Measurements from ENCODE around the gene MGMT. TPM values are rescaled to one million over a fixed set of nuclear protein-coding genes. Genes with fewer than 3 reads are reported as not detected.

MGMT gene
- polyA plus RNA-seq, 1 donor from 2014 or later: 0.94 TPM

DNA sequence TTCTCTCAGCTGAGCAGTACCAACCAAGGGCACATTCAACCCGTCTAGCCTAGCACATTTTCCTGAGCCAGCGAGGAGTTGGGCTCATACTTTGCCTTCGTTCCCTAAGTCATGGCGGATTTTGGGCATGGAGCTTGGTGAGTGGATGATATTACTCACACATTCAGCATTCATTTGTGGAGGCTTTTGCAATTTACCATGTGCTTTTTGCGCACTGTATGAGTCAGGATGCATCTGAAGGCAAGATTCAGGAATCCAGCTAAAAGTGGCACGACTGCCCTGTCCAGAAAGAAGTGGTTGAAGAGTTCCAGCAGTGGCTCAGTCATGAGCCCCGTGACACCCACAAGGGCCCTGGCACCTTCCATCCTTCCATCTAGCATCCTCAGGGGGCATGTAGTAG is 24.2 kb upstream of the MGMT start:
- no peaks in the 10 kb centered on the region for H3F3A ChIP-seq (ENCODE audit: insufficient read depth, low read length, poor library complexity, severe bottlenecking)
- H3K9ac ChIP-seq (ENCODE audit: low read length): no peak overlapping the region
- no peaks in the 10 kb centered on the region for H3K36me3 ChIP-seq (ENCODE audit: insufficient read depth, low read length)
- no peak overlapping the region for H3K27ac ChIP-seq (ENCODE audit: low read length)
- no peak overlapping the region for H2AFZ ChIP-seq (ENCODE audit: low read depth, low read length)
- H3K9me3 ChIP-seq (ENCODE audit: low read length): no peaks in the 10 kb centered on the region
- no peaks in the 10 kb centered on the region for H4K20me1 ChIP-seq (ENCODE audit: insufficient read depth)
- H3K9me2 ChIP-seq (ENCODE audit: insufficient read depth, low read length): no peaks in the 10 kb centered on the region
- no peaks in the 10 kb centered on the region for H3K27me3 ChIP-seq (ENCODE audit: insufficient read depth, low read depth, low read length)
- TF ChIP-seq MXI1 (conservative IDR thresholded peaks at IDR 0.05; ENCODE audit: poor library complexity, severe bottlenecking) (no peak), EP300 (conservative IDR thresholded peaks at IDR 0.05; ENCODE audit: poor library complexity, severe bottlenecking) (no peak), RAD21 (conservative IDR thresholded peaks at IDR 0.05) (no peak)
- no peak overlapping the region for H3K4me3 ChIP-seq (ENCODE audit: low read length)
- H3K4me2 ChIP-seq (ENCODE audit: low read length): no peak overlapping the region
- no peaks in the 10 kb centered on the region for H3K79me2 ChIP-seq (replicated peaks; ENCODE audit: insufficient read depth, low read length)

GRCh38 chr10:129444359-129444758 is 22.7 kb upstream of the MGMT start:
- no peaks in the 10 kb centered on the region for H3K79me2 ChIP-seq (replicated peaks; ENCODE audit: insufficient read depth, low read length)
- H4K20me1 ChIP-seq (ENCODE audit: insufficient read depth): no peaks in the 10 kb centered on the region
- no peaks in the 10 kb centered on the region for H3K9me2 ChIP-seq (ENCODE audit: insufficient read depth, low read length)
- no peak overlapping the region for H3K9ac ChIP-seq (ENCODE audit: low read length)
- no peak overlapping the region for H2AFZ ChIP-seq (ENCODE audit: low read depth, low read length)
- H3K4me3 ChIP-seq (ENCODE audit: low read length): no peak overlapping the region
- H3K4me2 ChIP-seq (ENCODE audit: low read length): no peak overlapping the region
- H3F3A ChIP-seq (ENCODE audit: insufficient read depth, low read length, poor library complexity, severe bottlenecking): no peaks in the 10 kb centered on the region
- H3K9me3 ChIP-seq (ENCODE audit: low read length): no peaks in the 10 kb centered on the region
- no peak overlapping the region for H3K27ac ChIP-seq (ENCODE audit: low read length)
- H3K27me3 ChIP-seq (ENCODE audit: insufficient read depth, low read depth, low read length): no peaks in the 10 kb centered on the region
- no peak for TF ChIP-seq CTCF (IDR thresholded peaks at IDR 0.05; ENCODE audit: poor library complexity, severe bottlenecking)
- H3K36me3 ChIP-seq (ENCODE audit: insufficient read depth, low read length): no peaks in the 10 kb centered on the region

DNA sequence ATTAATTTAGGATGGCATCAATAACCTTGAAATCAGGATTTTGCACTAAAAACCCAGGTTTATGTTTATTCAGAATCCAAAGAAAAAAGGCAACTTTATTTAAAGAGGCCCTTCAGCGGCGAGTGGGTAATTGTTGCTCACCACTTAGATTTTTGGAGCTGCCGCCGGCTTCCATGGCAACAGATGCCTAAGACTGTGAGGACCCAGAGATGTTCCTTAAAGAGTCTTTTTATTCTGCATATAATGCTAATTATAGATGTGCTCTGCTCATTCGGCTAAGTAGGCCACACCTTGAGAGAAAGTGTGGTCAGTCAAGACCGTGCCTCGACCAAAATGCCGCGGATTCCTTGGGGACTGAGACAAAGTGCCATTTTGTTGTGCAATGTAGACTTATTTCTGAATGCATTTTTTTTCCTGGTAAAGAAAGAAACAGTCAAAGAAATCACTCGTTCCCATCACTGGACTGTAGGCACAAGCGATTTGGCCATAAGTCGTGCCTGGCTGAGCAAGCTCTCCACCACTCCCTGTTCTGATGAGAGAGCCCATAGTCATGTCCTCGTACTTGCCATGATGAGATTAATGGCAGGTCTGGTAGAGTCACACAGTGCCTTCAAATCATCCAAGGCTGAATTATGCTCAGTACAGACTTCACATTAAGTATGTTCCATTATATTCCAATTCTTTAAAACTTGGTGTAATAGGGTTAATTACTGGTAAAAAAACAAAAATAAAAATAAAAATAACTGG is 21.4 kb upstream of the MGMT start:
- no peaks in the 10 kb centered on the region for H3K9me3 ChIP-seq (ENCODE audit: low read length)
- no peaks in the 10 kb centered on the region for H3K36me3 ChIP-seq (ENCODE audit: insufficient read depth, low read length)
- no peaks in the 10 kb centered on the region for H3F3A ChIP-seq (ENCODE audit: insufficient read depth, low read length, poor library complexity, severe bottlenecking)
- H4K20me1 ChIP-seq (ENCODE audit: insufficient read depth): no peaks in the 10 kb centered on the region
- no peak overlapping the region for H3K4me3 ChIP-seq (ENCODE audit: low read length)
- H3K27ac ChIP-seq (ENCODE audit: low read length): no peak overlapping the region
- TF ChIP-seq SMC3 (conservative IDR thresholded peaks at IDR 0.05; ENCODE audit: poor library complexity): no peak
- TF ChIP-seq, protein P1, sequence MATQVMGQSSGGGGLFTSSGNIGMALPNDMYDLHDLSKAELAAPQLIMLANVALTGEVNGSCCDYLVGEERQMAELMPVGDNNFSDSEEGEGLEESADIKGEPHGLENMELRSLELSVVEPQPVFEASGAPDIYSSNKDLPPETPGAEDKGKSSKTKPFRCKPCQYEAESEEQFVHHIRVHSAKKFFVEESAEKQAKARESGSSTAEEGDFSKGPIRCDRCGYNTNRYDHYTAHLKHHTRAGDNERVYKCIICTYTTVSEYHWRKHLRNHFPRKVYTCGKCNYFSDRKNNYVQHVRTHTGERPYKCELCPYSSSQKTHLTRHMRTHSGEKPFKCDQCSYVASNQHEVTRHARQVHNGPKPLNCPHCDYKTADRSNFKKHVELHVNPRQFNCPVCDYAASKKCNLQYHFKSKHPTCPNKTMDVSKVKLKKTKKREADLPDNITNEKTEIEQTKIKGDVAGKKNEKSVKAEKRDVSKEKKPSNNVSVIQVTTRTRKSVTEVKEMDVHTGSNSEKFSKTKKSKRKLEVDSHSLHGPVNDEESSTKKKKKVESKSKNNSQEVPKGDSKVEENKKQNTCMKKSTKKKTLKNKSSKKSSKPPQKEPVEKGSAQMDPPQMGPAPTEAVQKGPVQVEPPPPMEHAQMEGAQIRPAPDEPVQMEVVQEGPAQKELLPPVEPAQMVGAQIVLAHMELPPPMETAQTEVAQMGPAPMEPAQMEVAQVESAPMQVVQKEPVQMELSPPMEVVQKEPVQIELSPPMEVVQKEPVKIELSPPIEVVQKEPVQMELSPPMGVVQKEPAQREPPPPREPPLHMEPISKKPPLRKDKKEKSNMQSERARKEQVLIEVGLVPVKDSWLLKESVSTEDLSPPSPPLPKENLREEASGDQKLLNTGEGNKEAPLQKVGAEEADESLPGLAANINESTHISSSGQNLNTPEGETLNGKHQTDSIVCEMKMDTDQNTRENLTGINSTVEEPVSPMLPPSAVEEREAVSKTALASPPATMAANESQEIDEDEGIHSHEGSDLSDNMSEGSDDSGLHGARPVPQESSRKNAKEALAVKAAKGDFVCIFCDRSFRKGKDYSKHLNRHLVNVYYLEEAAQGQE (IDR thresholded peaks at IDR 0.05; ENCODE audit: borderline replicate concordance): no peak
- TF ChIP-seq POLR2AphosphoS5 (IDR thresholded peaks at IDR 0.05): no peak
- no peak for TF ChIP-seq EP300 (conservative IDR thresholded peaks at IDR 0.05; ENCODE audit: poor library complexity, severe bottlenecking)
- H3K9ac ChIP-seq (ENCODE audit: low read length): no peak overlapping the region
- H2AFZ ChIP-seq (ENCODE audit: low read depth, low read length): no peak overlapping the region
- no peak overlapping the region for H3K4me2 ChIP-seq (ENCODE audit: low read length)
- H3K27me3 ChIP-seq (ENCODE audit: insufficient read depth, low read depth, low read length): no peaks in the 10 kb centered on the region
- H3K79me2 ChIP-seq (replicated peaks; ENCODE audit: insufficient read depth, low read length): no peaks in the 10 kb centered on the region
- no peaks in the 10 kb centered on the region for H3K9me2 ChIP-seq (ENCODE audit: insufficient read depth, low read length)

All from neural cell (in vitro differentiated cells).